Lower leg skin (tissue), 4 donors: ENCODE data around the gene WAPL. TPM values are rescaled to one million over a fixed set of nuclear protein-coding genes. Genes with fewer than 3 reads are reported as not detected.

Experiments
- DNase-seq, 2 donors: peaks; one replicate each; pipeline ENCODE4 v3.0.0-alpha.2; 2019; ENCODE audit warnings: low spot score in 2 of 2
- H3K4me3 ChIP-seq: fragments of 200-600 bp; sonication (generic); 2 replicates; pipeline ENCODE4 v1.5.1; 2017; ENCODE audit warnings: mild to moderate bottlenecking, low read depth; ENCODE audit not compliant: poor library complexity, severe bottlenecking
- CTCF ChIP-seq, 3 donors: fragments of 450-650 bp; IDR thresholded peaks; one replicate each; pipeline ENCODE4 v1.5.1; 2016; ENCODE audit warnings: antibody characterized with exemption in 3 of 3, mild to moderate bottlenecking in 3 of 3, moderate library complexity in 2 of 3
- POLR2A ChIP-seq, 2 donors: fragments of 450-650 bp; IDR thresholded peaks; one replicate each; pipeline ENCODE4 v1.6.1; 2016 to 2017; ENCODE audit warnings: antibody characterized with exemption in 2 of 2, mild to moderate bottlenecking in 1 of 2, moderate library complexity in 1 of 2
- WGBS, 2 donors: methylation state at CpG; one replicate each; pipeline ENCODE4 v1.1.5; 2018; 5-methylcytosine and 5-hydroxymethylcytosine counted together
- intact Hi-C: fragments of 100-400 bp; cut with DNase I; formaldehyde crosslinking; loops from one replicate; pipeline ENCODE4 v1.15.0; 2023; ENCODE audit warnings: low total_unique reads
- total RNA-seq, 4 donors: library from RNA; depleted of rRNA; stranded (reverse); fragments of >200 nt; gene quantifications; one replicate each; pipeline ENCODE4 v1.1.0, GENCODE V29; 2016

The WAPL gene
- total RNA-seq, 4 donors from 2014 or later: 37.7 to 46.4 (median 43.0) TPM

GRCh38 chr10:86504510-86504909 is 17.1 kb downstream of the WAPL start:
- no peak for DNase-seq
- TF ChIP-seq POLR2A (IDR thresholded peaks at IDR 0.05) (no peak), CTCF (IDR thresholded peaks at IDR 0.05) (no peak)
- H3K4me3 ChIP-seq: no peak overlapping the region
- intact Hi-C loops: no loop called here
- WGBS, 2 donors: 92 to 96% methylated on average over 10 of the region's 10 CpGs

- no peak overlapping the region for H3K4me3 ChIP-seq
- DNase-seq: no peak
- intact Hi-C loops: no loop called here
- TF ChIP-seq POLR2A (IDR thresholded peaks at IDR 0.05) (no peak), CTCF (IDR thresholded peaks at IDR 0.05) (no peak)
Measured at GRCh38 chr10:86500846-86501245, 20.7 kb downstream of the WAPL start.

- no peak overlapping the region for H3K4me3 ChIP-seq
- intact Hi-C loops: no loop called here
- WGBS, 2 donors: 85 to 96% methylated on average over 1 of the region's 1 CpG
- TF ChIP-seq POLR2A (IDR thresholded peaks at IDR 0.05) (no peak), CTCF (IDR thresholded peaks at IDR 0.05) (no peak)
- DNase-seq: no peak
Measured at GRCh38 chr10:86498598-86498997, 23.0 kb downstream of the WAPL start.

GRCh38 chr10:86497621-86498020 is 24.0 kb downstream of the WAPL start:
- intact Hi-C loops: no loop called here
- WGBS, 2 donors: 82 to 85% methylated on average over 3 of the region's 3 CpGs

GRCh38 chr10:86489960-86490612 is 31.5 kb downstream of the WAPL start:
- TF ChIP-seq POLR2A (IDR thresholded peaks at IDR 0.05) (no peak), CTCF (IDR thresholded peaks at IDR 0.05) (no peak)
- intact Hi-C loops: no loop called here
- no peak for DNase-seq
- H3K4me3 ChIP-seq: no peak overlapping the region
- 89 to 96% methylated on average over 8 of the region's 8 CpGs for WGBS, 2 donors

More at GRCh38 chr10:86497621-86498020, 24.0 kb downstream of the WAPL start:
- DNase-seq: no peak
- no peak for TF ChIP-seq CTCF (IDR thresholded peaks at IDR 0.05)
- no peak for TF ChIP-seq POLR2A (IDR thresholded peaks at IDR 0.05)
- H3K4me3 ChIP-seq: no peak overlapping the region
